H1 (cell line): ENCODE measurements around the gene ACVR1. TPM values are rescaled to one million over a fixed set of nuclear protein-coding genes. Genes with fewer than 3 reads are reported as not detected.

Source experiments
- CREB1 ChIP-seq: IDR thresholded peaks from 2 replicates; pipeline ENCODE4 v1.6.1; 2012; ENCODE audit warnings: inconsistent platforms
- KDM4A ChIP-seq: IDR thresholded peaks from one replicate; pipeline ENCODE4 v1.7.1; 2012; ENCODE audit warnings: low read depth, mild to moderate bottlenecking, moderate library complexity, low read length, inconsistent platforms; ENCODE audit not compliant: severe bottlenecking
- TCF12 ChIP-seq: IDR thresholded peaks from 2 replicates; pipeline ENCODE4 v1.6.1; 2011; ENCODE audit warnings: low read depth, mild to moderate bottlenecking, low read length
- polyA plus RNA-seq, 7 experiments: library from polyadenylated mRNA; depleted of rRNA in 3 of 7; stranded (reverse) in 5 of 7; unstranded in 2 of 7; fragments of >200 nt in 5 of 7; fragments of 200-250 nt in 2 of 7; gene quantifications; 1 replicate in 5 of 7; 2 replicates in 1 of 7; 4 replicates in 1 of 7; pipeline versions ENCODE4 v1.2.1 to v1.2.3, GENCODE V29; 2011 to 2013; ENCODE audit warnings: missing spikeins in 2 of 7, mixed read lengths in 2 of 7
- total RNA-seq: library from RNA; stranded (reverse); fragmentation: NEBNext Ultra II Directional; extraction: Animal tissue kit (Norgen Biotek cat#: 25700); gene quantifications from 2 replicates; pipeline ENCODE4 v1.2.1, GENCODE V29; 2021
- TF ChIP-seq, protein P1 (sequence below): IDR thresholded peaks from 2 replicates; pipeline ENCODE4 v1.6.1; 2011; ENCODE audit warnings: low read depth, mild to moderate bottlenecking, low read length; ENCODE audit not compliant: insufficient read depth
- TF ChIP-seq, protein P2 (sequence below): IDR thresholded peaks from 2 replicates; pipeline ENCODE4 v1.6.1; 2011; ENCODE audit warnings: low read length, improper control_type of control experiment

Gene ACVR1
- total and polyA plus RNA-seq, 2 of the 8 experiments (the other 6 are each of a cell fraction or from before 2014, with no cell fraction given), result 8.5 to 17.7 TPM

DNA sequence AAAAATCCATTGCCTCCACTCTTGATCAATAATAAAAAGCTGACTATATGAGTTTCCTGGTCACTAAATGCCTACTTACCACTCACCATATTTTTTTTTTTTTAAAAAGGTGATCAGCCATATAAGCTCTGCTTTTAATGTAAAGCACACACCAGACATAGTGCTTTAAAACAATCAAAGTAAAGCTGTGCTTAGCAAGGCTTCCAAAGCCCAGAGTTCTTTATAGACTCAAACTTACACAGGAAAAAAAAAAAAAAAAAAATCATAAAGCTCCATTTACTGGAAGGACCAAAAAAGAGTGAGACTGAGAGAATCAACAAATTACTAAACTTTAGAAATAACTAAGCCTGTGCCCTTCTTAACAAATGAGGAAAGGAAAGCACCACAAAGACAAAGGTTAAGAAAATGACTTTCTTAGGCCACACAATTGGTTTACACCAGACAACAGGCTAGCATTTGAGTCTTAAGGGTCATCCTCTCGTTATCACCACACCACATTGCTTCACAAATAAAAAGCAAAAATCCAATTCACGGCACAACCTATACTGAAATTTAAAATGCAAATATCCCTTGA, 11.2 kb downstream of the ACVR1 start (continued):
- TF ChIP-seq, protein P1, sequence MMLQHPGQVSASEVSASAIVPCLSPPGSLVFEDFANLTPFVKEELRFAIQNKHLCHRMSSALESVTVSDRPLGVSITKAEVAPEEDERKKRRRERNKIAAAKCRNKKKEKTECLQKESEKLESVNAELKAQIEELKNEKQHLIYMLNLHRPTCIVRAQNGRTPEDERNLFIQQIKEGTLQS, result no peak
- no peak for TF ChIP-seq KDM4A
- TF ChIP-seq TCF12, result no peak
- no peak for TF ChIP-seq CREB1
- TF ChIP-seq, protein P2, sequence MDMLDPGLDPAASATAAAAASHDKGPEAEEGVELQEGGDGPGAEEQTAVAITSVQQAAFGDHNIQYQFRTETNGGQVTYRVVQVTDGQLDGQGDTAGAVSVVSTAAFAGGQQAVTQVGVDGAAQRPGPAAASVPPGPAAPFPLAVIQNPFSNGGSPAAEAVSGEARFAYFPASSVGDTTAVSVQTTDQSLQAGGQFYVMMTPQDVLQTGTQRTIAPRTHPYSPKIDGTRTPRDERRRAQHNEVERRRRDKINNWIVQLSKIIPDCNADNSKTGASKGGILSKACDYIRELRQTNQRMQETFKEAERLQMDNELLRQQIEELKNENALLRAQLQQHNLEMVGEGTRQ, result no peak
